ENCODE measurements around the gene ASXL3.
A peak's percentile ranks its signal among the peaks of the same experiment; 100 is the strongest.

Gene ASXL3

GRCh38 chr18:33575451-33575850 is 2.6 kb upstream of the ASXL3 start:
- no peak overlapping the region for H3K9ac ChIP-seq (ENCODE audit: insufficient read length, low read depth)
- TF ChIP-seq ZNF274 (IDR thresholded peaks at IDR 0.05; ENCODE audit: low read depth, low read length) (no peak), YY1 (IDR thresholded peaks at IDR 0.05; ENCODE audit: insufficient read depth, insufficient read length) (no peak), SUZ12 (IDR thresholded peaks at IDR 0.05; ENCODE audit: extremely low read depth, insufficient read depth, insufficient read length) (no peak)
- H3K9me3 ChIP-seq (ENCODE audit: insufficient read depth, low read length) = no peaks in the 10 kb centered on the region
- no peaks in the 10 kb centered on the region for H3K36me3 ChIP-seq (ENCODE audit: insufficient read depth, insufficient read length, low read length)
- DNase-seq (ENCODE audit: low read depth, low spot score) = no peak
- H3K27me3 ChIP-seq (ENCODE audit: insufficient read depth, insufficient read length) = peaks cover 32% of the 10 kb centered on the region
- no peak overlapping the region for H3K4me3 ChIP-seq (ENCODE audit: insufficient read length, low read depth)
- peaks cover 3% of the 10 kb centered on the region for H3K4me1 ChIP-seq (ENCODE audit: insufficient read depth, insufficient read length)

- peak overlapping the region; percentile 76 for H3K9ac ChIP-seq (ENCODE audit: insufficient read length, low read depth)
- peak overlapping the region; percentile 80 for H3K4me3 ChIP-seq (ENCODE audit: insufficient read length, low read depth)
- no peaks in the 10 kb centered on the region for H3K9me3 ChIP-seq (ENCODE audit: insufficient read depth, low read length)
- H3K4me1 ChIP-seq (ENCODE audit: insufficient read depth, insufficient read length) = peaks cover 3% of the 10 kb centered on the region
- H3K36me3 ChIP-seq (ENCODE audit: insufficient read depth, insufficient read length, low read length) = no peaks in the 10 kb centered on the region
- TF ChIP-seq SUZ12 (IDR thresholded peaks at IDR 0.05; ENCODE audit: extremely low read depth, insufficient read depth, insufficient read length) (no peak), ZNF274 (IDR thresholded peaks at IDR 0.05; ENCODE audit: low read depth, low read length) (no peak), YY1 (IDR thresholded peaks at IDR 0.05; ENCODE audit: insufficient read depth, insufficient read length) (no peak)
- DNase-seq (ENCODE audit: low read depth, low spot score) = no peak
- peaks cover 32% of the 10 kb centered on the region for H3K27me3 ChIP-seq (ENCODE audit: insufficient read depth, insufficient read length)
These were observed 896 bp upstream of the ASXL3 start for GRCh38 chr18:33576999-33577646.

DNA sequence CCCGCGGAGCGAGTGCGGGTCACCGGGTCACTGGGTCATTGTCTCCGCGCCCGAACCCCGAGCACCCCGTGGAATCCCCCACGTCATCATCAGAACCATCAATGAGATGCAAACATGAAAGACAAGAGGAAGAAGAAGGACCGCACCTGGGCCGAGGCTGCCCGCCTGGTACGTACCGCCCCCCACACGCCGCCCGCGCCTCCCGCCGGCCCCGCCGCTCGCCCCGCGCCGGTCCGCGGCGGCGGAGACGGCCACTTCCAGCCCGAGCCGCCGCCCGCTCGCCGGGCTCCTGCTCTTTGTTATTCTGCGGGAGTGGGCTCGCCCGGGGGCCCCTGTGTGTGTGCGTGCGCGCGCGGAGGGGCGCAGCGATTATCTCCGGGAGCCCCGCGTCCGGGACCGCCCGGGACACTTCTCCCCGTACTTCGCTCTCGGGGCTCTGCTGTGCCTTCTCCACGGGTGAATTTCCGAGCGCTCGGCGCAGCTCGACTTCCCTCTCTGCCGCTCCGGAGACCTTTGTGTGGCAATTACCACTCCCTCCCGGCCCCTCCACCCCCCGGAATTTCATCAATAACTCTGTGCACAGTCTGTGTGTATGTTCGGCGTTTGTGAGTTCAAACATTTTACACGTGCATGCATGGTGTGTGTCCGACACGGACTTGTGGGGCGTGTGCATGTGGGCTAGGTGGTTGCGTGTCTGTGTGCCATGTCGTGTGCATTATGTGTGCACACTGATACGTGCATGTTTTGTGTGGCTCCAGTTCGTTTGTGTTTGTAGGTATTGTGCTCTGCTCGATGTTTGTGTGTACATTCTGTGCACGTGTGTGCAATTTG is 714 bp downstream of the ASXL3 start:
- Histone ChIP-seq H3K9me3 (ENCODE audit: insufficient read depth, low read length) (no peaks in the 10 kb centered on the region), H3K9ac (ENCODE audit: insufficient read length, low read depth) (peak overlapping the region; percentile 42), H3K4me3 (ENCODE audit: insufficient read length, low read depth) (peak overlapping the region; percentile 46), H3K4me1 (ENCODE audit: insufficient read depth, insufficient read length) (peaks cover 3% of the 10 kb centered on the region), H3K27me3 (ENCODE audit: insufficient read depth, insufficient read length) (peaks cover 32% of the 10 kb centered on the region), H3K36me3 (ENCODE audit: insufficient read depth, insufficient read length, low read length) (no peaks in the 10 kb centered on the region)
- TF ChIP-seq SUZ12 (IDR thresholded peaks at IDR 0.05; ENCODE audit: extremely low read depth, insufficient read depth, insufficient read length) (no peak), ZNF274 (IDR thresholded peaks at IDR 0.05; ENCODE audit: low read depth, low read length) (no peak), YY1 (IDR thresholded peaks at IDR 0.05; ENCODE audit: insufficient read depth, insufficient read length) (no peak)
- no peak for DNase-seq (ENCODE audit: low read depth, low spot score)

DNA sequence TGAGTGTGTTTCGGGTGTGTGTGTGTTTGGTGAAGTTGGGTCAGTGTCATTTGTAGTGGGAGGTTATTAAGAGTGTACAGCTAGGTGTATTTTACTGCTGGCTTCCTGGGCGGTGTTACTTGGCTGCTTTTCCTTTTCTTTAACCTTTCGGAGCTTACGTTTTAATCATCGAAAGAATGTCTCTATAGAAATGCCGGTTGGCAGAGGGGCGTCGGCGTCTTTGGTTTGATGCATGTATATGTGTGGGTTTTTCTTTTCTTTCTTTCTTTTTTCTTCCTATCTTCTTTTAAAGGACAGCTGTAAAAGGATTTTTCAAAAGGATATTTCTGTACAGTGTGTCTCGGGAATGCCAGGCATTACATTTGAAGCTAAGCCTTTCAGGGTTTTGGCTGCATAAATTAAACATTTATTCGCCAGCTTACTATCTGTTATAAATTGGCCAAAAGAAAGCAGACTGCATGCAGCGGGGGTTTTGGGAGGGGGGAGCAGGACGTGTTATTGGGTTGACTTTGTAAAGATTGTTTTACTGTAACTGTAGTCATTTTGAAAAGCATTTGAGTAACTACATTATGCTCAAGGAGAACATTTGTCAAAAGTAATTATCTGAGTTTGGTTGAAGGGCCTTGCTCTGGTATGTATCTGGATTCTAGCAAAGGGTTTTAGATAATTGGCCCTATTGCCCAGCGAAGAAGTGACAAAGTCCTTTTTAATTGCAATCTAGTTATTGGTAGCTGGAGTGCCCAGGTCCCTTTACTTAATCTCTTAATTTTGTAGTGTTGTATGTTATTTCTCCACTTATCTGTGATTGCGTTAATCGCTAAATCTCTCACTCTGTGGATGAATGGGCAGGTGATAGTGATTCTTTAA is 1.6 kb downstream of the ASXL3 start:
- peak overlapping the region; percentile 6 for H3K9ac ChIP-seq (ENCODE audit: insufficient read length, low read depth)
- H3K4me1 ChIP-seq (ENCODE audit: insufficient read depth, insufficient read length) = peaks cover 3% of the 10 kb centered on the region
- H3K27me3 ChIP-seq (ENCODE audit: insufficient read depth, insufficient read length) = peaks cover 32% of the 10 kb centered on the region
- no peaks in the 10 kb centered on the region for H3K9me3 ChIP-seq (ENCODE audit: insufficient read depth, low read length)
- H3K4me3 ChIP-seq (ENCODE audit: insufficient read length, low read depth) = peak overlapping the region; percentile 46
- TF ChIP-seq SUZ12 (IDR thresholded peaks at IDR 0.05; ENCODE audit: extremely low read depth, insufficient read depth, insufficient read length) (no peak), ZNF274 (IDR thresholded peaks at IDR 0.05; ENCODE audit: low read depth, low read length) (no peak), YY1 (IDR thresholded peaks at IDR 0.05; ENCODE audit: insufficient read depth, insufficient read length) (no peak)
- DNase-seq (ENCODE audit: low read depth, low spot score) = no peak
- no peaks in the 10 kb centered on the region for H3K36me3 ChIP-seq (ENCODE audit: insufficient read depth, insufficient read length, low read length)

- Histone ChIP-seq H3K27me3 (ENCODE audit: insufficient read depth, insufficient read length) (peaks cover 32% of the 10 kb centered on the region), H3K9ac (ENCODE audit: insufficient read length, low read depth) (no peak overlapping the region), H3K9me3 (ENCODE audit: insufficient read depth, low read length) (no peaks in the 10 kb centered on the region), H3K4me1 (ENCODE audit: insufficient read depth, insufficient read length) (peaks cover 3% of the 10 kb centered on the region), H3K4me3 (ENCODE audit: insufficient read length, low read depth) (no peak overlapping the region), H3K36me3 (ENCODE audit: insufficient read depth, insufficient read length, low read length) (no peaks in the 10 kb centered on the region)
- DNase-seq (ENCODE audit: low read depth, low spot score) = no peak
- TF ChIP-seq YY1 (IDR thresholded peaks at IDR 0.05; ENCODE audit: insufficient read depth, insufficient read length) (no peak), ZNF274 (IDR thresholded peaks at IDR 0.05; ENCODE audit: low read depth, low read length) (no peak), SUZ12 (IDR thresholded peaks at IDR 0.05; ENCODE audit: extremely low read depth, insufficient read depth, insufficient read length) (no peak)
These were observed 2.5 kb downstream of the ASXL3 start for GRCh38 chr18:33580546-33580945.

DNA sequence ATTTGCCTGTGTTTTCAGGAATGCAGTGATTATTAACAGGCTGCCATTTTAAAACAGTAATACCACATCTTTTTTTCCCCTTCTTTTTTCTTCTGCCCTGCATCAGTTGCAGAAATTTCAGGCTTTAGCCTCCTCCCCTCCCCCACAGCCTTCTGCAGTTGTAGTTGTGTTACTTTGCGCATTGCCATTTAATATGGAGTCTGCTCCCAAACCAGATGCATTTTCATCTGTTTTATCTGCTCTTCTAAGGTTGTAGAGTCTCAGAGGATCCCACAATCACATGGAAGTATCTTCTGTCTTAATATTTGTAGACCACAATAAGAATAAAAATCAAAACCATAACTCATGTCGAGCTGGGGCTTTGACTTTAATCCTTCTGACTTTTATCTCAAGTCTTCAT is 3.8 kb downstream of the ASXL3 start:
- no peaks in the 10 kb centered on the region for H3K9me3 ChIP-seq (ENCODE audit: insufficient read depth, low read length)
- peaks cover 29% of the 10 kb centered on the region for H3K27me3 ChIP-seq (ENCODE audit: insufficient read depth, insufficient read length)

More for the DNA sequence above, 3.8 kb downstream of the ASXL3 start:
- no peak overlapping the region for H3K4me3 ChIP-seq (ENCODE audit: insufficient read length, low read depth)
- no peak for DNase-seq (ENCODE audit: low read depth, low spot score)
- H3K4me1 ChIP-seq (ENCODE audit: insufficient read depth, insufficient read length) = peaks cover 3% of the 10 kb centered on the region
- H3K36me3 ChIP-seq (ENCODE audit: insufficient read depth, insufficient read length, low read length) = no peaks in the 10 kb centered on the region
- H3K9ac ChIP-seq (ENCODE audit: insufficient read length, low read depth) = no peak overlapping the region
- TF ChIP-seq SUZ12 (IDR thresholded peaks at IDR 0.05; ENCODE audit: extremely low read depth, insufficient read depth, insufficient read length) (no peak), YY1 (IDR thresholded peaks at IDR 0.05; ENCODE audit: insufficient read depth, insufficient read length) (no peak), ZNF274 (IDR thresholded peaks at IDR 0.05; ENCODE audit: low read depth, low read length) (no peak)

All from NT2/D1 (cell line).